Activated CD4-positive, alpha-beta T cell treated with anti-CD3 and anti-CD28 coated beads, Interleukin-10, Interleukin-2, amounts not matched to agents 100 ng/mL and 50 ng/mL, durations not matched to agents 16 hours and 8 hours (primary cell): ENCODE results near the gene PTPRJ.
"Not testable (repeated sequence)": the region's sequence is repeated elsewhere in the genome, so short reads cannot be mapped to it uniquely, and the experiment has no call there.

Experiments used
- DNase-seq: peaks from one replicate; pipeline ENCODE4 v3.0.0-alpha.2; 2020

PTPRJ gene

DNA sequence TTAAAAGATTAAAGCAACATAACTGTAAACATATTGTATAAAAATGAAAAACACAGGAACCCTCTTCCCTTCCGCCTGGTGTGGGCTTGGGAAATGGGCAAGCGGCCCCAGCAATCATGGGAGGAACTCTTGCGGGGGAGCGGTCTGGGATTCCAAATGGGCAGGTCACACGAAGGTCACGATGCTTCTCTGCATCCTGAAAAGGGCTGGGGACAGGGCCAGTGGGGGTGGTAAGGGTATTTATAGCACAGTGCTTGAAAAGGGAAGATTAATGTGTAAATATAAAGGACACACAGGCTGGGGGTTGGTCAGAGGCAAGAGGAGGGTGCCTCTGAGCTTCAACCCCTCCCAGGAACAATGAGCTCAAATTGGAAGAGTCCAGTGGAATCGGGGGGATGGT lies 189.4 kb downstream of the PTPRJ start:
- no peak for DNase-seq

- no peak for DNase-seq
These were observed 190.2 kb downstream of the PTPRJ start for GRCh38 chr11:48170241-48171233.

DNA sequence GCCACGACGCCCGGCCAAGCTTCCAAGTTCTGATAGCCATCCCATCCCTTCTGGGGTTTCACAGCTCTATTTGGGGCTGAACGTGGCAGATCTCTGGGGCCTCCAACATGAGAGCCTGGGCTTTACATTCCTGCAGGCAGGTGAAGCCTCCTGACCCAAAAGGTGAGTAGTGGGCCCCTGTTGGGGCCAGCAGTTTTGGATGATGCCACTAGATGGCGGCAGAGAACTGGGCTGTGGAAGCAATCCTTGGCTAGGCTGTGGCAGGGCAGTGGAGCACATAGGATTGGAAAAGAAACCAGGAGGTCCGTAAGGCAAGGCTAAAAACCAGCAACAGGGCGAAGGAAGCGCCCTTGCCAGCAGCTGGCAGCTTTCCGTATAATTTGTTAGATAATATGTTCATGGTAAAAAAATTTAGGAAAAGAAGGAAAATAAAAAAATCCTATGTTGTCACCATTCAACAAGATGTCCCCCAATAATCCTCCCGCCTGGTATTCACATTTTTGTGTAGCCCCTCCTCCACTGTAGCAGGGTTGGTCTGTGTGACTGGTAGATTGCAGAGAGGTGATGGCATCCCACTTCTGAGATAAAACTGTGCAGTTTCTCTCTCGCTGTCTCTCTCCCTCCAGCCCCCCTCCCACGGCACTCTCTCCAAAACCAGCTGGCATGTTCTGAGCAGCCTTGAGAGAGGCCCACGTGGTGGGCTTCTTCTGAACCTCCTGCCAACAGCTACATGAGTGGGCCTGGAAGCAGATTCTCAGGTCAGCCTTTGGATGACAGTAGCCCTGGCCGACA lies 192.7 kb downstream of the PTPRJ start:
- DNase-seq = peak; percentile 68

DNA sequence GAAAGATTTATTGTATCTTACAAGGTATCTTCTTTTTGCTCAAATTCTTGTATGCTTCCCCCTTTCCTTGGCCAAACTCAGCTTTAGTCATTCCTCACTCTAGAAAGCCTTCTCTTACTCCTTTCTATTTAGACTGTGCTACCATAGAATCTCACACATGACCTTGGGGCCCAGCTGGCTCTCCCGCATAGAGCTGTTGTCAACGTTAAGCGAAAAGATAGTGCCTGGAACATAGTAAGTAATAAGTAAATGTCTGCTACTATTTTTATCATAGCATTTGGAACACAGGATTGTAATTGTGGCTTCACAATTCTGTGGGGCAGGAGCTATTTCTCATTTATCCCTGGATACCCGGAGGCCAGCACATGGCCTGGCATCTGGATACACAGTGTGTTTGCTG lies 197.3 kb downstream of the PTPRJ start:
- DNase-seq = no peak

GRCh38 chr11:48180627-48181026 lies 200.3 kb downstream of the PTPRJ start:
- DNase-seq = no peak

DNA sequence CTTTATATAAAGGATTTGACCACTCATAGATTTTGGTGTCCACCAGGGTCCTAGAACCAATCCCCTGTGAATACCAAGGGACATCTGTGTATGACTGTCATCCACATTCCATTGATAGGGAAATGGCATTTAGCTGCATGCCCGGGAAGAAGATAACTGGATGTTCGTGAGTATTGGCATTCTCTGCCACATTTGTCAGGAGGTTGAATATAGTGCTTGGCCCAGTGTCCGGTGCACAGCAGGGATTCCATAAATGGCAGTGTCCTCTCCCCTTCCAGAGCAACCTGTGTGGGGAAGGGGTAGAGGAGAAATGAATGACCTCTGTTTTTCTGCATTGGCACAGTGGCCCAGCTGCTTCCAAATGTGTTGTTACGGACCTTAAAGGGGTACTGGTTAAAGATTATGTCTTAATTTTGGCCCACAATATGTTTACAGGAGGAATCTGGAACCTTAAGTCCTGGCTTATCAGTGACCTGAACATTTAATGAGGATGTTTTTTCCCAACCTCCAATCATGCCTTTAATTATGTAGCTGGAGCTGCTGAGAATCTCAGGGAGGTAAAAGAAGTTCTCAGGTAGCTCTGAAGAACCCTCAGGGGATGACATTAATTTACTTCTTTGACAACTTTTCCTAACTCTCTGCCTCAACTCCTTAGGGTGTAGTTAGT lies 202.6 kb downstream of the PTPRJ start:
- no peak for DNase-seq

- no peak for DNase-seq
These were observed 204.1 kb downstream of the PTPRJ start for GRCh38 chr11:48184452-48184851.

- not testable (repeated sequence) for DNase-seq
These were observed 210.7 kb downstream of the PTPRJ start for GRCh38 chr11:48190906-48191654.

DNA sequence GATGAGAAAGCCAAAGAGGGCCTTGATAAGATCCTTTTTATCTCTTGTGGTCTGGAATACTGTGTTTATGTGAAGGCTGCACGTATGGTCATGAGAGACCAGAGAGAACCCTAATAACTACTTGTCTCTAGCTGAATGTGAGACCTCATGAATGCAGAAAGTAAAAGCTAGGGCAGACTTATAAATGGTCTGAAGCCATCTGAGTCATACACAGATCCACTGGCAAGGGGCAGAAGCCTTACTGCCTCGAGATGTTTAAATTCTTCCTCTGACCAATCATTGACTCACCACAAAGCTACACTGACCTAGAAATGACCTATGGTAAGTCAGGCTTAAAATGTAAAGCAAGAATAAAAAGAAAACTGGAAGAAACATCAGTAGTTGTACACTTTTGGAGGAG lies 213.5 kb downstream of the PTPRJ start:
- no peak for DNase-seq

- DNase-seq = no peak
These were observed 227.5 kb downstream of the PTPRJ start for GRCh38 chr11:48207881-48208280.

GRCh38 chr11:48210052-48210451 lies 229.7 kb downstream of the PTPRJ start:
- no peak for DNase-seq

DNA sequence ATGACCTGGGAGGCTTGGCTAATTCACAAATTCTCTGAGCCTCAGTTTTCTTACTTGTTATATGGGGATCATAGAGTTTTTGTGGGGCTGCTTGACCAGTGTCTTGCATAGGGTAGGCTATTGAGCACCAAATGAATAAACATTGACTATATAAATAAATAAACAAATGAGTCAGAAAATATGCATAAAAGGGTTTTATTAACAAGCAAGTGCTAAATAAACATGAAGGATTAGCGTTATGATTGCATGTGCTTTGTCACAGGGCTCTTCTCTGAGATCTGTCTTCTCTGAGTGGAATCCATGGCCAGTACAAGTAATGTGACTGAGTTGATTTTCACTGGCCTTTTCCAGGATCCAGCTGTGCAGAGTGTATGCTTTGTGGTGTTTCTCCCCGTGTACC lies 236.2 kb downstream of the PTPRJ start, which contains the start of gene OR4B1:
Gene OR4B1, plus strand, starts transcription at position 301 of the 400 bp plus-strand sequence. Its CDS starts 0 bp downstream, at position 301.
- no peak for DNase-seq
